SW480 (cell line): Measurements from ENCODE around the gene PLK3.
"Not testable (repeated sequence)": the region's sequence is repeated elsewhere in the genome, so short reads cannot be mapped to it uniquely, and the experiment has no call there.

Source experiments
- DNase-seq: peaks from one replicate; pipeline ENCODE4 v3.0.0-alpha.2; 2016; ENCODE audit warnings: low spot score

Gene PLK3

DNA sequence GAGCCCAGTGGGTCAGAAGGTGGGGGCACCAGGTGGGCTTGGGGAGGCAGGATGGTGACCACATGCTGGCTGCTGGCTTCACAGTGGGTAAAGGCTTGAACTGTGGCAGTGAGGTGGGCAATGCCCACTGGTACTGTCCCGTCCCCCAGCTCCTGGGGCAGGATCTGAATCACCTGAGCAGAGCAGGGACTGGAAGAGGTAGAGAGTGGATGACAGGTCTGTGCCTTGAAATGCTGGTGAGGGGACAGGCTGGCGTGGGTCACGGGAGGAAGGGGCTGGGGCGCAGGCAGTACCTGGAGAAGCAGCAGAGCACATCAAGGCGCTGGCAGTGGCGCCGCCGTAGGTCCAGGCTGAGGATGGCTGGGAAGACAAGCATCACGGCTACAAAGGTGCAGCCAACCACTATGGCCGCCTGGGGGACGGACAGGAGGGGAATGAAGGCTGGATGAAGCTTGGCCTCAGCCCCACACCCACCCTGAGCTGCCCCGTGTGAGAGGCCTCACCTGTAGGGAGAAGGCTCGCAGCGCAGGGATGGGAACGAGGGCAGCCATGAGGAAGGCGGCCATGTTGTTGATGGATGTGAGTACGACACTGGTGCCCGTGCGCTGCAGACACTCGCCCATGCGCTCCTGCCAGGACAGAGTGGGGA, 27.9 kb downstream of the PLK3 start:
- no peak for DNase-seq

DNA sequence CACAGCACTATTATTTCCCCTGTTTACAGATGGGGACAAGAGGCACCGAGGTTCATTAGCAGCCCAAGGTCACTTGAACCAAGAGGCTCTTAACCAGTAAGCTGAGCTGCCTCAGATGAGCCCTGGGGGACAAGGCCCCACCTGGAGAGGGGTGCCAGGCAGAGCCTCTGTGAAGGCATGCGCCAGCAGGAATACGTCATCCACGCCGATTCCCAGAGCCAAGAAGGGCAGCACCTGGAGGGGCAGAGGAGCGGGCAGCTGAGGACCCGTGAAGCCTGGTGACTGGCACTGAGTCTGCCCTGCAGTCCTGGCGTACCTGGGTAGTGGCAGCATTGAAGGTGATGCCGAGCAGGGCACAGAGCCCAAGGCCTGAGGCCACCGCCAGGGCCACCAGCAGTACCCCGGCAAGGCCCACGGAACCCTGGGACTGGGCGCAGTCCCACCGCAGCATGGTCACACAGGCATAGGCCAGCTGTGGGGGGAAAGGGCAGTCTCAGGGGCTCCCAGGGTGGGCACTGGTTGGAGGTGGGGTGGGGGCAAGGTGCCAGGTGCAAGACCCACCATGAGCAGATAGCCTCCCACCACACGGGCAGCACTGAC, 28.8 kb downstream of the PLK3 start:
- DNase-seq = no peak

DNA sequence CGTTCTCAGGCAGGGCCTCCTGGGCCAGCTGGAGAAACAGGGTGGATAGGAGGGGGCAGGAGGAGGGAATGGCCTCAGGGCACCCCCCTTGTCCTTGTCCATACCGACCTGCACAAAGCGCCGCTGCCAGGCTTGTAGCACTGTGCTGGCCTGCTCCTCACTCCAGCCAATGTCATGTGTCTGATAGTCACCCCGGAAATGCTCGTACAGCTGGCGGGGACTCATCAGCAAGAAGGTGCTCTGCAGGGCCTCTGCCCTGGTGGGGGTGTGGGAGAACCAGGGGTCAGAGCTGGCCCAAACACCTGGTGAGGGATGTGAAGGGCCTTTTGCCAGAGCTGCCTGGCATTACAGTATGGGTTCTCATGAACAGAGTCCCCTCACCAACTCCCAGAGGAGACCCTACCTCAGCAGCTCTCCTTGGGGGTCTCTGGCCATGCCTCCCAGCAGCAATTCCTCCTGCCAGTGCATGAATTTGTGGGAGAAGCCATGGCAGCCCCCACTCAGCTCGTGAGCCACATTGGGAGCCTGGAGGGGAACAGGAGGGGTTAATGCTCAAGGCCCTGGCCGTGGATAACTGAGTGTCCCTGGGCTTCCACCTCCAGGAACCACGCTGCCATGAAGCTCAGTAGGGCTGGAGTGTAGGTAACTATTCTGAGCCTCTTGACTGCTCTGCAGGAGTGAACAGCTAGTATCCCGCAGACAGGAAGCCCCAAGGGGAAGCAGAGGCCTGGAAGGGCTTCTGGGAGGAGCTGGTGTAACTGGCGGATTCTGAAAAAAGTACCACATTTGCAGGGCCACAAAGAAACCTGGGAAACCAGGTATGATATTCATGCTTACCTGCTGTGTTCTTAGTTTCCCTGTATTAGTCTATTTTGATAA, 29.6 kb downstream of the PLK3 start:
- no peak for DNase-seq

DNA sequence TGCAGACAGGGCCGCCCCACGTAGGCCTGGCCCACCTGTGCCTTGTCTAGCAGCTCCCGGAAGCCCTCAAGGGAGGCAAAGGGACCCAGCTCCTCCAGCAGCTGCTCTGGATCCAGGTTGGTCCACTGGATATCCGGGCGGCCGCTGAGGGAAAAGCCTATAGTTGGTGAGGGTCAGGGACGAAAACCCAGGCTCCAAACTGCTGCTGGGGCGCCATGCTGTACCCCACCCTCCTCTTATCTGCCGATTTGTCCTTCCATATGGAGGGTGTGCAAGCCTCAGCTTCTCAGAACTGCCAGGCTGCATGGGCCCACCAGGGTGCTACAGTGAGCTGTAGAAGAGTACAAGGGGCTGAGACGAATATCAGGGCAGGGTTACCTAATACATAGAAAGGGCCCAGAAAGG, 30.7 kb downstream of the PLK3 start:
- no peak for DNase-seq

DNA sequence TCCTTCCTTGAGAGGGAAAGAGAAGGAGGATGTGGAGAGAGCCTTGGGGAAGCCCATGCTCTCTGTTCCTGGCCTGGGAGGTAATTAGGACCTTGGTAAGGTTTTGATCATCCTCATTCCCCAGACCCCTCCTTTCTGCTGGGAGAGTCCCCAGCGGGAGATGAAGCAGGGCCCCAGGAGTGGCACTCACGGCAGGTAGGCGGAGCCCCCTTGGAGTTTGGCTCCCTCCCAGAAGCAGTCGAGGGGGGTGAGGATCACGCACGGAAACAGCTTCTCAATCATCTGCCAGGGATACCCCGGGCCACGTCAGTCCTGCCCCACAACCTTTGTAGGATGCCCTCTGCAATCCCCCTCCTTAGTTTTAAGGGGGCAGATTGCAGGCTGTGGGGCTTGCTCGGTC, 31.3 kb downstream of the PLK3 start:
- DNase-seq = no peak

DNA sequence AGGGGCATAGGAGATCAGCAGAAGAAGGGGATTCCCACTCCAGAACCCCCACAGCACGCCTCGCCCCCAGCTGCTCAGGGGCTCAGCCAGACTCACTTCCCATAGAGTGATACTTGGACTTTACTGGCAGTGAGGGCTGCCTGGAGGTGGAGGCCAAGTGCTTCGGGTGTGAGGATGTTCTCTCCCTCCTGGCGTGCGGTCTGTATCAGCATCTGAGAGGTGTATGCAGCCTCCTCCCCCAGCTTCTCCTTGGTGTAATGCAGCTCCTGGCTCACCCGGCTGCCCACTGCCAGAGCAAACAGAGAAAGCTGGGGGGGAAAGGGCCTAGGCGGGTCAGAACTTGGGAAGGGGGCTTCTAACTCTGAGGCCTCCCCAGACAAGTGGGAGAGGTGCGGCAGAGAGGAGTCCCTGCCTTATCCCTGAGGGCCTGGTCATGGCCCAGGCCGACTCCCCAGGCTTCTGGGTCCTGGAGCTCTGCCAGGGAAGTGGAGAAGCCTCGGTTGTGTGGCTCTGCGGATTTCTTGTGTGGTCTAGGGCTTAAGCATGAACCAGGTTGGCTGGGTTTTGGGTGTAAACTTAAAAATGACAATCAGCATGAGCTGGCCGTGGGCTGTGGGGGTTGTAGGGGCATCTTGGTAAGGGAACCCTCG, 32.0 kb downstream of the PLK3 start:
- DNase-seq = no peak

DNA sequence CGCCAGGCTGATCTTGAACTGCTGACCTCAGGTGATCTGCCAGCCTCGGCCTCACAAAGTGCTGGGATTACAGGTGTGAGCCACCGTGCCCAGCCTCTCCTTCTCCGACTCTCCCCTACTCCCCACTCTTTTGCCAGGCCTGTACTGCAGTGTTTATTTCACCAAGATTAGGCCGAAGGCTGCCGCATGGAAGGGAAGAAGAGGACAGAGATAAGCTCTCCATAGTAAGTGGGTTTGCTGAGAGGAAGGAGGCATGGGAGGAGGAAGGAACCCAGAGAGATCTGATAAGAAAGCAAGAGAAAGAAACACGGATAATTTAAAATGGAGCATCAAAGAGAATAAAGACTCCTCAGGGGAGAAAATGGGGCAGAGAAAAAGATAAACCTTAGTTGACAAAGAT, 34.2 kb downstream of the PLK3 start:
- DNase-seq = no peak

DNA sequence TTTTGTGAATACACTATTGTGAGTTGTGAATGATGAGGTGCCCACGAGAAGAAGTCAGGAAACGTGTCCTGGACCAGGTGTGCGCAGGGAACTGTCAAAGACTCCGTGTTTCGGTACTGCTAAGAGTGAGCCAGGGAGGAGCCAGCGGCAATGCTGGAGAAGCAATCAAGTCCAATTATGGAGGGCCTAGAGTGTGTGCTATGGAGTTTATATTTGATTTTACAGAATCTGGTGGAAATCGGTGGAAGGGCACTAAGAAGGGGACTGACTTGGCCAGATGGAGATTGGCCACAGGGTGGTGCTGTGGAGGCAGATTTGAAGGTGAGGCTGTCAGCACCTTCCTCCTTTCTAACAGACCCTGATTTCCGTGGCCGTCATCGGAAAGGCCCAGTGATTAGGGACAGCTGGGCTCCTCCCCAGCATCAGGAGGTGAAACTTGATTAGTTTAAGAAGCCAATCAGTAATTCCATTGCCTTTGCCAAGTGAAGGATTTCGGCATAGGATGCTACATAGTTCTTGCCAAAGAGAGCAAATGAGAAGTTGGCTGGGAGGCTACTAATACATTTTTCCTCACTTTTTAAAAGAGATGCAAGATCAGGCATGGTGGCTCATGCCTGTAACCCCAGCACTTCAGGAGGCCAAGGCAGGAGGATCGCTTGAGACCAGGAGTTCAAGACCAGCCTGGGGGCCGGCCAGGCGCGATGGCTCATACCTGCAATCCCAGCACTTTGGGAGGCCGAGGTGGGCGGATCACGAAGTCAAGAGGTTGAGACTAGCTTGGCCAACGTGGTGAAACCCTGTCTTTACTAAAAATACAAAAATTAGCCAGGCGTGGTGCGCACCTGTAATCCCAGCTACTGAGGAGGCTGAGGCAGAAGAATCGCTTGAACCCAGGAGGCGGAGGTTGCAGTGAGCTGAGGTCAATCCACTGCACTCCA, 35.8 kb downstream of the PLK3 start:
- DNase-seq = peak; percentile 69

DNA sequence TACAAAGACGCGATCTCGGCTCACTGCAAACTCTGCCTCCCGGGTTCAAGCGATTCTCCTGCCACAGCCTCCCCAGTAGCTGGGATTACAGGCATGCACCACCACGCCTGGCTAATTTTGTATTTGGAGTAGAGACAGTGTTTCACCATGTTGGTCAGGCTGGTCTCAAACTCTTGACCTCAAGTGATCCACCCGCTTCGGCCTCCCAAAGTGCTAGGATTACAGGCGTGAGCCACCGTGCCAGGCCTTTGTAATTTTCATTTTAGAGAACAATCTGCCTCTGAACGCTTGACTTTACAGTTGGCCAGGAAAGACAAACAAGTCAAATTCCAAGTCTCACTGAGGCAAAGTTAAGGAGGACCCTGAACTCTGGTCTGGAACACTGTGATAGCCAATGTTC, 38.1 kb downstream of the PLK3 start:
- DNase-seq = not testable (repeated sequence)

DNA sequence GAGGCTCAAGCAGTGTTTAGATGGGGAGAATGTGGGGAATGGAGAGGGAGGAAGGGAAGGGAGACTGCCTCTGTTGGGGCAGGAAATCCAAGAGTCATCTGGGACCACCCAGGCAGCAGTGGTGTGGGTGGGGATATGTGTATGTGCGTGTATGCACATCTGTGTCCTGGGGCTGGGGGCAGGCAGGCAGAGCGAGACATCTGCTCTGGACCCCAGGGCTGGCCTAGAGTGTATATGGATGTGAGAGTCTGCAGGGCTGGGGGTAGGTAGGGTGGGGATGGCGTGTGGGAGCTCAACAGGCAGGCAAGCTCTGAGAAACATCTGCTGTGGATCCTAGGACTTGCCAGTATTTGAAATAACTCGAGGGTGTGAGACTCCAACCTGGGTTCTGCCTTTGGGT, 39.4 kb downstream of the PLK3 start:
- DNase-seq = no peak

DNA sequence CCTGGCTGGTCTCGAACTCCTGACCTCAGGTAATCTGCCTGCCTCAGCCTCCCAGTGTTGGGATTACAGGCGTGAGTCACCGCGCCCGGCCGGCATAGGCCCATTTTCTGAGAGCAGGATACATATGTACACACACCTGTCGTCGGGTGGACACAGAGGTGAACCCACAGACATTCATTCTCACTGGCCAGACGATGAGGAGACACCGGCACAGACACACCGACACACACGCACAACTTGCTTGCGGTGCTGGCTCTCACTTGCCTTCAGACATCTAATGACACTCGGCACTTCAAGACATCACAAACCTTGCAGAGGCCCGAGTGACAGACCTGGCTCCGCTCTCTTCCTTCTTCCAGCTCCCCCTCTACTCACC, 42.3 kb downstream of the PLK3 start:
- DNase-seq = no peak

DNA sequence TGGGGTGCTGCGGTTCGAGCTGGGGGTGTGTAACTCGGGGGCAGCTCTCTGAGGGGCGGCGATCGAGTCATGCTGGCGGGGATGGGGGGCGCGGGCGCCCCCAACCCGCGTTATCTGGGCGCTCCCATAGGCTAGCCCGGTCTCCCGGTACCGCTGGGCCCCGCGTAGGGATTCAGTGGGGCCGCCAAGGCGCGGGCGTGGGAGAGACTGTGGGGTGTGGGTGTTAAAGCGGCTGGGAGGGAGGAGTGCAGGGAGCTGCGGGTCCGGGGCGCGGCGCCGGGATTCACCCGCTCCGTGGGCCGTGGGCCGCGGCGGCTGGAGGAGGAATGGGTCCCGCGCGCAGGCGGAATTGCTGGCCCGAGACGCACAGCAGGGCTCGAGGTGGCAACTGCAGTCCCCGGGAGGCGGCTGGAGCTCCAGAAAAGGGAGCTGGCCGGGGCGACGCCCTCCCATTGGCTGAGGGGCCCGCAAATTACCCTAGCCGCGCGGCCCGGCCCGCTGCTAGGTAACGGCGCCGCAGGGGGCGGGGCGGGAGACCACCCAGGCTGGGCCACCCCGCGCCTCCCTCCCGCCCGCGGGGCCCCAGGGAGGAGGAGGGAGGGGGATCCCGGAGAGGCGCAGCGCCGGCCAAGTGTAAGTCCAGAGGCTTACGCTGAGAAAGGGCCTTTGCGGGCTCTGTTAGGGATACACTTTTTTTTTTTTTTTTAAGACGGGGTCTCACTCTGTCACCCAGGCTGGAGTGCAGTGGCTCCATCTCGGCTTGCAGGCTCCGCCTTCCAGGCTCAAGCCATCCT, 42.9 kb downstream of the PLK3 start, which contains the start of gene PTCH2:
TSS of gene PTCH2 (minus strand) at position 392 of the 794 bp plus-strand sequence. CDS start at position 71, 321 bp downstream.
- peak; percentile 58 for DNase-seq

DNA sequence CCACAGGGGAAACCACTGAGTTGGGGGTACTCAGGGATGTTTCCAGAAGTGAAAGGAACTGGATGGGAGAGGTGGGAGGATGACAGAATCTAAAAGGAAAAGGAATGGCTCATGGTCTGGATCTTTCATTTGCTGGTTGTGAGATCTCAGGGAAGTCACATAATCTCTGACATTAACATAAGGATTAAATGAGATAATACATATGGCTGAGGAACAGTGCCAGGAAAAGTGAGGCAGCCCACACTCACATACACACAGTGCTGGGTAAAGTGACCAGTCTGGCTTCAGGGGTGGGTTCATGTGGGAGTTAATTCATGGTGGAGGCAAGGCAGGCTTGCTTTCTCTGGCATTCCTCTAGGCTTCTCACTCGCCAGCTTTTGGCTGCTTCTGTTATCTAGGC, 46.8 kb downstream of the PLK3 start:
- no peak for DNase-seq

DNA sequence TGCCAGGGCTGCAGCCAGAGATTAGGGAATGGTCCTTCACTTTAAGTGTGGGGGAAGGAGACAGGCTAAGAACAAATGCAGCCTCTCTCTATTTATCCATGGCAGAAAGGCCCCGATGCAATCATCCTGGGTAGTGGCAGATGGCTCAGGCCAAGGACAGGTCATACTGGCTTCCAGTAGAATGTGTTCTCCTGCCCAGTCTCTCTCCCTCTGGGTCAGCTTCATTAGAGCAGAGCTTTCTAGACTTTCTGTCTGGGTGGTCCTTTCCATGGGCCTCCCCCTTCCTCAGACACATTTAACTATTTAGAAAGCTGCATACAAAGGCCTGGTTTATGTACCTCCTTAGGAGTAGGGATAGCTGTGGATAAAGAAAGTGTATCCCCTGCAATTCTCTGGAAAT, 47.7 kb downstream of the PLK3 start:
- no peak for DNase-seq

DNA sequence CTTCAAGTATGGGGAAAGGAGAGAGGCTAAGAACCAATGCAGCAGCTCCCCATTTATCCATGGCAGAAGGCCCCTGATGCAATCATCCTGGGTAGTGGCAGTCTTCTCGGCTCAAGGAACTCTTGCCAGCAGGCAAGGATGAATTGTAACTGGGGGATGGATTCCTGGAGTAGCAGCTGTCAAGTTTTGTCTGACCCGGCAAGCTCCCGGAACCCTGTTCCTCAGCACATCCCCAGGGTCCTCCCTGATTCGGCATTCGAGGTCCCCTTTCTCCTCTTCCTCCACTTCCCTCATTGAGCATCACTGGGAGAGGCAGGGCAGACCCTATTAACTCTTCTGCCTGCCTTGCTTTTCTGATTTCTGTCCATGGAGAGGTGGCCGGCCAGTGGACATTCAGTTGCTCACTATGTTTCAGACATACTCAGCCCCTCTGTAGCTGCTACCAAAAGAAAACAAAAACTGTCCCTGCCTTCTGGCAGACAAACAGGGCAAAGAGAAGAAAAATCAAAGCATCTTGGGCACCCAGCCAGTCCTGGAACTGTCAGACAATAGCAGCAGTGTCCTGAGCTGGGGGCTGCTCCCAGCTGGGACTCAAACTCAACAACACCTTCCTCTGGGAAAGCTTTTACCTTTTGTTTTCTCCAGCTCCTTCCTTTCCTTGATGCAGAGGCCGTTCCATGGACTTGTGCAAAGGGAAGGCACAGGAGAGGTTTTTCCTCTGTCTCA, 48.4 kb downstream of the PLK3 start:
- no peak for DNase-seq

DNA sequence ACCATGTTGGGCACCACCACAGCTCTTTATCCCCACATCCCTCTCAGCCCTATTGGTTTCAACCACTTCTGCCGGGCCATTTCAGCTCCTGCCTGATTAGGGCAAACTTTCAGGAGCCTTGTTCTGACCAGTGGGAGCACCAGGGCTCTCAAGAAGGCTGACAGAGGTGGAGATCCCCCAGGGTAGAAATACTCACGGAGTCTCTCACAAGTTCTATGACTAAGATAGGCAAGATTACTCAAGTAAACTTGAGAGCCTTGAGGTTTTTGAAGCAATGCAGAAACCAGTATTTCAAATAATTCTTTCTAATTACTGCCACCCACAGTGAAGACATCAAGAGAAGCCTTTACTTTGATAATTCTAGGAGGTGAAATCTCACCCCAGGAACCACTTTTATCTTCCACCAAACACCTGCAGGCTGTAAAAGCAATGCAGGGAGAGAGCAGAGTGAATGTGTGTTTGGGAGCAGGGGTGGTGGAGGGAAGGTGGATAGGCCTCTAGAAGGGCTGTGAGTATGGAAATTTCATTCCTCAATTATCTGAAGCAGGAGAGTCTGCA, 49.5 kb downstream of the PLK3 start:
- DNase-seq = no peak

DNA sequence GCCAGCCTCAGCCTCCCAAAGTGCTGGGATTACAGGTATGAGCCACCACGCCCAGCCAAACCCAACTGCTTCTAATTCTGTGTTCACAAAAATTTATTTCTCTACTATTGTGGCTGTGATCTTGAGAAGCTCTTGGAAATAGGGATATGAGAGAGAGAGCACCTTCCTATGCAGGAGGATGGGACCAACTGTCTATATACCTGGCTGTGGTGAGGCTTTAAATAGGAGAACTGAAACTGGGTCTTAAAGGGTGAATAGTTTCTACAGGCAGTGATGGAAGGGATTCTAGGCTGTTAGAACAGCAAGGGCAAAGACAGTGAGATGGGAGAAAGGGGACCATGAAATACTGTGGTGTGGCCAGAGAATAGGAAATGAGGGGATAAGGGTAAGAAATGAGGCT, 51.1 kb downstream of the PLK3 start:
- DNase-seq = no peak

DNA sequence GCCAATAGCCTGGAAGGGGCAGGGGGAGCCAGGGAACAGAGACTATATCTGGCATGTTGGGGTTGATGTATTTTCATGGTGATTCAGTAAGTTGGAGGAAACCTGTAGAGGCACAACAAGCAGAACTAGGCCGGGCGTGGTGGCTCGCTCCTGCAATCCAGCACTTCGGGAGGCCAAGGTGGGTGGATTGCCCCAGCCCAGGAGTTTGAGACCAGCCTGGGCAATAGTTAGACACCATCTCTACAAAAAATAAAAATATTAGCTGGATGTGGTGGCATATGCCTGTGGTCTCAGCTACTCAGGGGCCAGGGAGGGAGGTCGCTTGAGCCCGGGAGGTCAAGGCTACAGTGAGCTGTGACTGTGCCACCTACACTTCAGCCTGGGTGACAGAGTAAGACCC, 53.0 kb downstream of the PLK3 start:
- DNase-seq = no peak

DNA sequence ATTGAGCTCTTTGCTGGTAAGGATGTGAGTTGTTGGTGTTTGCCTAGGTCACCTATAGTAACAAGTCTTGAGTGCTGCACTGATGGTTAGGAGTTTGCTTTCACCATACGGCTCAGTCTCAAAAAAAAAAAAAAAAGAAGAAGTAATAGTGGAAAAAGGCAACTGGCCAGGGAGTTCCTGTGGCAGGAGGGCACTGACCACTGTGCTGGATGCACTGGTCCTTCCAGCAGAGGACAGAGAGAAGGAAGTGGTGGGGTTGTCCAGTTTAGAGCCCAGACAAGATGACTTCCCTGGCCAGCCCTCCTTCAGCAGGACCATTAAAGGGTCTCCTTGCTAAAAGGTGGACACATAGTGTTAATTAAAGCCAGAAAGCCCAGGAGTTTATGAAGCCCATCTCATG, 54.8 kb downstream of the PLK3 start:
- no peak for DNase-seq
